ENCODE data around the gene SPOPL. TPM values are rescaled to one million over a fixed set of nuclear protein-coding genes. Genes with fewer than 3 reads are reported as not detected.

Gene SPOPL
- polyA plus RNA-seq, 1 of the 3 experiments (the other 2 are of a cell fraction) = 4.5 TPM

GRCh38 chr2:138577066-138577465 is 75.5 kb downstream of the SPOPL start:
- ChIA-PET CTCF (no interaction called here), POLR2A (no interaction called here)
- peaks cover 16% of the 10 kb centered on the region; the same call in 1 of the 2 replicates for H3K9me3 ChIP-seq
- H3K4me2 ChIP-seq = no peak overlapping the region
- no peaks in the 10 kb centered on the region for H3F3A ChIP-seq (replicated peaks; ENCODE audit: insufficient read depth)
- no peak overlapping the region for H3K27ac ChIP-seq (ENCODE audit: low read depth in 2 of 2, low read length in 1 of 2)
- H3K4me1 ChIP-seq (ENCODE audit: control insufficient read depth in 1 of 2, insufficient read depth in 2 of 2, low read depth in 1 of 2, low read length in 1 of 2) = no peaks in the 10 kb centered on the region; a peak in 1 of 4 replicates
- H3K9ac ChIP-seq = no peak overlapping the region
- H3K9me2 ChIP-seq = 0 out of 2 replicates have a peak, but pooled peaks cover 4% of the 10 kb centered on the region
- H3K36me3 ChIP-seq (replicated peaks in 1 of 2; ENCODE audit: control insufficient read depth in 1 of 2, insufficient read depth in 2 of 2, low read length in 1 of 2) = peaks cover 21 to 52% of the 10 kb centered on the region in 2 experiments
- H2AFZ ChIP-seq (ENCODE audit: low read depth) = no peak overlapping the region
- no peak for DNase-seq
- H4K20me1 ChIP-seq (ENCODE audit: insufficient read depth) = no peaks in the 10 kb centered on the region
- no peak overlapping the region for H3K4me3 ChIP-seq (ENCODE audit: low read depth in 2 of 2, low read length in 1 of 2)
- 100% methylated on average over 2 of the region's 2 CpGs for WGBS (ENCODE audit: low lambda C conversion rate)
- no peak for TF ChIP-seq NRF1 (IDR thresholded peaks at IDR 0.05; ENCODE audit: low read depth, low read length)
- TF ChIP-seq, protein P1, sequence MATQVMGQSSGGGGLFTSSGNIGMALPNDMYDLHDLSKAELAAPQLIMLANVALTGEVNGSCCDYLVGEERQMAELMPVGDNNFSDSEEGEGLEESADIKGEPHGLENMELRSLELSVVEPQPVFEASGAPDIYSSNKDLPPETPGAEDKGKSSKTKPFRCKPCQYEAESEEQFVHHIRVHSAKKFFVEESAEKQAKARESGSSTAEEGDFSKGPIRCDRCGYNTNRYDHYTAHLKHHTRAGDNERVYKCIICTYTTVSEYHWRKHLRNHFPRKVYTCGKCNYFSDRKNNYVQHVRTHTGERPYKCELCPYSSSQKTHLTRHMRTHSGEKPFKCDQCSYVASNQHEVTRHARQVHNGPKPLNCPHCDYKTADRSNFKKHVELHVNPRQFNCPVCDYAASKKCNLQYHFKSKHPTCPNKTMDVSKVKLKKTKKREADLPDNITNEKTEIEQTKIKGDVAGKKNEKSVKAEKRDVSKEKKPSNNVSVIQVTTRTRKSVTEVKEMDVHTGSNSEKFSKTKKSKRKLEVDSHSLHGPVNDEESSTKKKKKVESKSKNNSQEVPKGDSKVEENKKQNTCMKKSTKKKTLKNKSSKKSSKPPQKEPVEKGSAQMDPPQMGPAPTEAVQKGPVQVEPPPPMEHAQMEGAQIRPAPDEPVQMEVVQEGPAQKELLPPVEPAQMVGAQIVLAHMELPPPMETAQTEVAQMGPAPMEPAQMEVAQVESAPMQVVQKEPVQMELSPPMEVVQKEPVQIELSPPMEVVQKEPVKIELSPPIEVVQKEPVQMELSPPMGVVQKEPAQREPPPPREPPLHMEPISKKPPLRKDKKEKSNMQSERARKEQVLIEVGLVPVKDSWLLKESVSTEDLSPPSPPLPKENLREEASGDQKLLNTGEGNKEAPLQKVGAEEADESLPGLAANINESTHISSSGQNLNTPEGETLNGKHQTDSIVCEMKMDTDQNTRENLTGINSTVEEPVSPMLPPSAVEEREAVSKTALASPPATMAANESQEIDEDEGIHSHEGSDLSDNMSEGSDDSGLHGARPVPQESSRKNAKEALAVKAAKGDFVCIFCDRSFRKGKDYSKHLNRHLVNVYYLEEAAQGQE (IDR thresholded peaks at IDR 0.05; ENCODE audit: low read depth, low read length) = no peak
- TF ChIP-seq MXI1 (IDR thresholded peaks at IDR 0.05; ENCODE audit: low read depth, low read length) = no peak
- TF ChIP-seq, protein P2, sequence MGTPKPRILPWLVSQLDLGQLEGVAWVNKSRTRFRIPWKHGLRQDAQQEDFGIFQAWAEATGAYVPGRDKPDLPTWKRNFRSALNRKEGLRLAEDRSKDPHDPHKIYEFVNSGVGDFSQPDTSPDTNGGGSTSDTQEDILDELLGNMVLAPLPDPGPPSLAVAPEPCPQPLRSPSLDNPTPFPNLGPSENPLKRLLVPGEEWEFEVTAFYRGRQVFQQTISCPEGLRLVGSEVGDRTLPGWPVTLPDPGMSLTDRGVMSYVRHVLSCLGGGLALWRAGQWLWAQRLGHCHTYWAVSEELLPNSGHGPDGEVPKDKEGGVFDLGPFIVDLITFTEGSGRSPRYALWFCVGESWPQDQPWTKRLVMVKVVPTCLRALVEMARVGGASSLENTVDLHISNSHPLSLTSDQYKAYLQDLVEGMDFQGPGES (IDR thresholded peaks at IDR 0.05; ENCODE audit: low read depth, low read length) = no peak
- TF ChIP-seq TAF1 (IDR thresholded peaks at IDR 0.05; ENCODE audit: borderline replicate concordance, low read depth, low read length) = no peak
- no peak for TF ChIP-seq FOXJ3 (CRISPR knock-in tag; IDR thresholded peaks at IDR 0.05)
- TF ChIP-seq USF2 (IDR thresholded peaks at IDR 0.05; ENCODE audit: borderline replicate concordance, low read depth, low read length) = no peak
- TF ChIP-seq, protein P3, sequence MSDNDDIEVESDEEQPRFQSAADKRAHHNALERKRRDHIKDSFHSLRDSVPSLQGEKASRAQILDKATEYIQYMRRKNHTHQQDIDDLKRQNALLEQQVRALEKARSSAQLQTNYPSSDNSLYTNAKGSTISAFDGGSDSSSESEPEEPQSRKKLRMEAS (IDR thresholded peaks at IDR 0.05; ENCODE audit: low read depth) = no peak
- TF ChIP-seq FOSL2 (IDR thresholded peaks at IDR 0.05; ENCODE audit: borderline replicate concordance, low read depth) = no peak
- TF ChIP-seq FOXM1 (IDR thresholded peaks at IDR 0.05; ENCODE audit: low read depth) = no peak
- TF ChIP-seq TEAD4 (IDR thresholded peaks at IDR 0.05; ENCODE audit: borderline replicate concordance, insufficient read depth) = no peak
- no peak for TF ChIP-seq SIN3A (IDR thresholded peaks at IDR 0.05; ENCODE audit: borderline replicate concordance, low read depth, low read length)
- TF ChIP-seq, protein P4, sequence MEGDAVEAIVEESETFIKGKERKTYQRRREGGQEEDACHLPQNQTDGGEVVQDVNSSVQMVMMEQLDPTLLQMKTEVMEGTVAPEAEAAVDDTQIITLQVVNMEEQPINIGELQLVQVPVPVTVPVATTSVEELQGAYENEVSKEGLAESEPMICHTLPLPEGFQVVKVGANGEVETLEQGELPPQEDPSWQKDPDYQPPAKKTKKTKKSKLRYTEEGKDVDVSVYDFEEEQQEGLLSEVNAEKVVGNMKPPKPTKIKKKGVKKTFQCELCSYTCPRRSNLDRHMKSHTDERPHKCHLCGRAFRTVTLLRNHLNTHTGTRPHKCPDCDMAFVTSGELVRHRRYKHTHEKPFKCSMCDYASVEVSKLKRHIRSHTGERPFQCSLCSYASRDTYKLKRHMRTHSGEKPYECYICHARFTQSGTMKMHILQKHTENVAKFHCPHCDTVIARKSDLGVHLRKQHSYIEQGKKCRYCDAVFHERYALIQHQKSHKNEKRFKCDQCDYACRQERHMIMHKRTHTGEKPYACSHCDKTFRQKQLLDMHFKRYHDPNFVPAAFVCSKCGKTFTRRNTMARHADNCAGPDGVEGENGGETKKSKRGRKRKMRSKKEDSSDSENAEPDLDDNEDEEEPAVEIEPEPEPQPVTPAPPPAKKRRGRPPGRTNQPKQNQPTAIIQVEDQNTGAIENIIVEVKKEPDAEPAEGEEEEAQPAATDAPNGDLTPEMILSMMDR (IDR thresholded peaks at IDR 0.05) = no peak
- TF ChIP-seq POLR2AphosphoS5 (IDR thresholded peaks at IDR 0.05; ENCODE audit: low read depth, low read length) = no peak
- no peaks in the 10 kb centered on the region for H3K27me3 ChIP-seq (ENCODE audit: insufficient read depth)
- H3K79me2 ChIP-seq (ENCODE audit: insufficient read depth) = no peaks in the 10 kb centered on the region

Measured in SK-N-SH (cell line).